ENCODE data around the gene RBM27.

- no peak for TF ChIP-seq CTCF (optimal IDR thresholded peaks at IDR 0.05 in 1 of 3, IDR thresholded peaks at IDR 0.05 in 1 of 3, conservative IDR thresholded peaks at IDR 0.05 in 1 of 3; ENCODE audit: extremely low read depth in 1 of 3, insufficient read depth in 2 of 3, low read length in 3 of 3)
- TF ChIP-seq EZH2 (IDR thresholded peaks at IDR 0.05; ENCODE audit: low read length), result no peak
These were observed 28.8 kb downstream of the RBM27 start for GRCh38 chr5:146232223-146232622.
